ENCODE results near the gene ABHD13. TPM values are rescaled to one million over a fixed set of nuclear protein-coding genes. Genes with fewer than 3 reads are reported as not detected.

ABHD13 gene
- total and polyA plus RNA-seq, 2 experiments from 2014 or later, result 7.5 to 10.3 TPM

- WGBS, 2 experiments (ENCODE audit: low coverage in 1 of 2, low lambda C conversion rate in 2 of 2, missing lambda C conversion rate in 2 of 2), result 1 to 3% methylated on average over 3 of the region's 3 CpGs
- H3K27ac ChIP-seq, result no peak overlapping the region
These were observed 35.5 kb upstream of the ABHD13 start for GRCh38 chr13:108182652-108183051.

GRCh38 chr13:108185223-108185622, 33.0 kb upstream of the ABHD13 start:
- WGBS, 2 experiments (ENCODE audit: low coverage in 1 of 2, low lambda C conversion rate in 2 of 2, missing lambda C conversion rate in 2 of 2), result 49 to 57% methylated on average over 3 of the region's 3 CpGs
- Histone ChIP-seq H3F3A (ENCODE audit: insufficient read depth) (no peaks in the 10 kb centered on the region), H2AFZ (no peak overlapping the region), H3K9ac (no peak overlapping the region), H3K4me2 (ENCODE audit: unreplicated experiment) (no peak overlapping the region), H3K9me2 (ENCODE audit: insufficient read depth) (no peaks in the 10 kb centered on the region), H3K4me3 (no peak overlapping the region), H3K27ac (no peak overlapping the region), H3K36me3 (ENCODE audit: low read depth) (no peaks in the 10 kb centered on the region), H3K9me3 (ENCODE audit: low read depth) (no peaks in the 10 kb centered on the region), H3K79me2 (ENCODE audit: insufficient read depth) (no peaks in the 10 kb centered on the region), H3K4me1 (ENCODE audit: insufficient read depth) (no peaks in the 10 kb centered on the region), H3K27me3 (replicated peaks; ENCODE audit: insufficient read depth) (peaks cover 9% of the 10 kb centered on the region; the same call in 1 of the 2 replicates), H4K20me1 (ENCODE audit: insufficient read depth) (no peaks in the 10 kb centered on the region)
- DNase-seq, result no peak
- TF ChIP-seq EZH2phosphoT487 (IDR thresholded peaks at IDR 0.05; ENCODE audit: insufficient read depth, low read depth), result no peak
- no peak for TF ChIP-seq EZH2 (IDR thresholded peaks at IDR 0.05; ENCODE audit: insufficient read depth, poor library complexity, severe bottlenecking)
- in situ Hi-C loops (cut with MboI), result no loop called here

More at GRCh38 chr13:108182652-108183051, 35.5 kb upstream of the ABHD13 start:
- H3K4me3 ChIP-seq, result no peak overlapping the region
- no peaks in the 10 kb centered on the region for H4K20me1 ChIP-seq (ENCODE audit: insufficient read depth)
- no peak overlapping the region for H3K9ac ChIP-seq
- no peak for TF ChIP-seq EZH2phosphoT487 (IDR thresholded peaks at IDR 0.05; ENCODE audit: insufficient read depth, low read depth)
- TF ChIP-seq EZH2 (IDR thresholded peaks at IDR 0.05; ENCODE audit: insufficient read depth, poor library complexity, severe bottlenecking), result no peak
- no peaks in the 10 kb centered on the region for H3K9me2 ChIP-seq (ENCODE audit: insufficient read depth)
- peaks cover 9% of the 10 kb centered on the region; the same call in 1 of the 2 replicates for H3K27me3 ChIP-seq (replicated peaks; ENCODE audit: insufficient read depth)
- no peaks in the 10 kb centered on the region for H3F3A ChIP-seq (ENCODE audit: insufficient read depth)
- H3K4me2 ChIP-seq (ENCODE audit: unreplicated experiment), result no peak overlapping the region
- no peak overlapping the region for H2AFZ ChIP-seq
- H3K79me2 ChIP-seq (ENCODE audit: insufficient read depth), result no peaks in the 10 kb centered on the region
- no peaks in the 10 kb centered on the region for H3K36me3 ChIP-seq (ENCODE audit: low read depth)
- in situ Hi-C loops (cut with MboI), result no loop called here
- no peaks in the 10 kb centered on the region for H3K4me1 ChIP-seq (ENCODE audit: insufficient read depth)
- no peaks in the 10 kb centered on the region for H3K9me3 ChIP-seq (ENCODE audit: low read depth)
- no peak for DNase-seq

GRCh38 chr13:108188260-108188659, 29.9 kb upstream of the ABHD13 start:
- Histone ChIP-seq H3K4me3 (no peak overlapping the region), H3K9me3 (ENCODE audit: low read depth) (no peaks in the 10 kb centered on the region), H3K4me1 (ENCODE audit: insufficient read depth) (no peaks in the 10 kb centered on the region), H3K9ac (no peak overlapping the region), H3K79me2 (ENCODE audit: insufficient read depth) (no peaks in the 10 kb centered on the region), H3F3A (ENCODE audit: insufficient read depth) (no peaks in the 10 kb centered on the region), H3K9me2 (ENCODE audit: insufficient read depth) (no peaks in the 10 kb centered on the region), H4K20me1 (ENCODE audit: insufficient read depth) (no peaks in the 10 kb centered on the region), H3K4me2 (ENCODE audit: unreplicated experiment) (no peak overlapping the region), H3K36me3 (ENCODE audit: low read depth) (no peaks in the 10 kb centered on the region), H3K27me3 (replicated peaks; ENCODE audit: insufficient read depth) (peaks cover 1% of the 10 kb centered on the region; the same call in 1 of the 2 replicates), H3K27ac (no peak overlapping the region), H2AFZ (no peak overlapping the region)
- WGBS, 2 experiments (ENCODE audit: low coverage in 1 of 2, low lambda C conversion rate in 2 of 2, missing lambda C conversion rate in 2 of 2), result 12 to 23% methylated on average over 2 of the region's 2 CpGs
- in situ Hi-C loops (cut with MboI), result no loop called here
- TF ChIP-seq EZH2phosphoT487 (IDR thresholded peaks at IDR 0.05; ENCODE audit: insufficient read depth, low read depth) (no peak), EZH2 (IDR thresholded peaks at IDR 0.05; ENCODE audit: insufficient read depth, poor library complexity, severe bottlenecking) (no peak)
- no peak for DNase-seq

GRCh38 chr13:108190897-108191296, 27.3 kb upstream of the ABHD13 start:
- Histone ChIP-seq H3K36me3 (ENCODE audit: low read depth) (no peaks in the 10 kb centered on the region), H2AFZ (no peak overlapping the region), H3F3A (ENCODE audit: insufficient read depth) (no peaks in the 10 kb centered on the region), H3K4me3 (no peak overlapping the region), H4K20me1 (ENCODE audit: insufficient read depth) (no peaks in the 10 kb centered on the region), H3K4me1 (ENCODE audit: insufficient read depth) (no peaks in the 10 kb centered on the region), H3K9ac (no peak overlapping the region), H3K27ac (no peak overlapping the region), H3K9me2 (ENCODE audit: insufficient read depth) (no peaks in the 10 kb centered on the region), H3K27me3 (replicated peaks; ENCODE audit: insufficient read depth) (no peaks in the 10 kb centered on the region), H3K79me2 (ENCODE audit: insufficient read depth) (no peaks in the 10 kb centered on the region), H3K4me2 (ENCODE audit: unreplicated experiment) (no peak overlapping the region), H3K9me3 (ENCODE audit: low read depth) (no peaks in the 10 kb centered on the region)
- DNase-seq, result no peak
- 11 to 19% methylated on average over 3 of the region's 3 CpGs for WGBS, 2 experiments (ENCODE audit: low coverage in 1 of 2, low lambda C conversion rate in 2 of 2, missing lambda C conversion rate in 2 of 2)
- no peak for TF ChIP-seq EZH2phosphoT487 (IDR thresholded peaks at IDR 0.05; ENCODE audit: insufficient read depth, low read depth)
- TF ChIP-seq EZH2 (IDR thresholded peaks at IDR 0.05; ENCODE audit: insufficient read depth, poor library complexity, severe bottlenecking), result no peak
- in situ Hi-C loops (cut with MboI), result no loop called here

- Histone ChIP-seq H3F3A (ENCODE audit: insufficient read depth) (no peaks in the 10 kb centered on the region), H3K4me1 (ENCODE audit: insufficient read depth) (no peaks in the 10 kb centered on the region), H3K79me2 (ENCODE audit: insufficient read depth) (no peaks in the 10 kb centered on the region), H3K4me3 (no peak overlapping the region), H3K9me2 (ENCODE audit: insufficient read depth) (no peaks in the 10 kb centered on the region), H3K9me3 (ENCODE audit: low read depth) (no peaks in the 10 kb centered on the region), H3K36me3 (ENCODE audit: low read depth) (no peaks in the 10 kb centered on the region), H3K4me2 (ENCODE audit: unreplicated experiment) (no peak overlapping the region), H3K9ac (no peak overlapping the region), H2AFZ (no peak overlapping the region), H4K20me1 (ENCODE audit: insufficient read depth) (no peaks in the 10 kb centered on the region), H3K27ac (no peak overlapping the region), H3K27me3 (replicated peaks; ENCODE audit: insufficient read depth) (no peaks in the 10 kb centered on the region)
- TF ChIP-seq EZH2 (IDR thresholded peaks at IDR 0.05; ENCODE audit: insufficient read depth, poor library complexity, severe bottlenecking) (no peak), EZH2phosphoT487 (IDR thresholded peaks at IDR 0.05; ENCODE audit: insufficient read depth, low read depth) (no peak)
- in situ Hi-C loops (cut with MboI), result no loop called here
- DNase-seq, result no peak
These were observed 24.4 kb upstream of the ABHD13 start for GRCh38 chr13:108193806-108194205.

All from GM23248 (cell line).